CD4-positive, alpha-beta T cell treated with Interferon alpha-2 for 1 hour (primary cell): ENCODE data around the gene ATP6V1F.
A peak's percentile ranks its signal among the peaks of the same experiment; 100 is the strongest.
"Not testable (repeated sequence)": the region's sequence is repeated elsewhere in the genome, so short reads cannot be mapped to it uniquely, and the experiment has no call there.

Experiments used
- DNase-seq, 2 donors: peaks; one replicate each; pipeline ENCODE4 v3.0.0-alpha.2; 2020 to 2022

Gene ATP6V1F

DNA sequence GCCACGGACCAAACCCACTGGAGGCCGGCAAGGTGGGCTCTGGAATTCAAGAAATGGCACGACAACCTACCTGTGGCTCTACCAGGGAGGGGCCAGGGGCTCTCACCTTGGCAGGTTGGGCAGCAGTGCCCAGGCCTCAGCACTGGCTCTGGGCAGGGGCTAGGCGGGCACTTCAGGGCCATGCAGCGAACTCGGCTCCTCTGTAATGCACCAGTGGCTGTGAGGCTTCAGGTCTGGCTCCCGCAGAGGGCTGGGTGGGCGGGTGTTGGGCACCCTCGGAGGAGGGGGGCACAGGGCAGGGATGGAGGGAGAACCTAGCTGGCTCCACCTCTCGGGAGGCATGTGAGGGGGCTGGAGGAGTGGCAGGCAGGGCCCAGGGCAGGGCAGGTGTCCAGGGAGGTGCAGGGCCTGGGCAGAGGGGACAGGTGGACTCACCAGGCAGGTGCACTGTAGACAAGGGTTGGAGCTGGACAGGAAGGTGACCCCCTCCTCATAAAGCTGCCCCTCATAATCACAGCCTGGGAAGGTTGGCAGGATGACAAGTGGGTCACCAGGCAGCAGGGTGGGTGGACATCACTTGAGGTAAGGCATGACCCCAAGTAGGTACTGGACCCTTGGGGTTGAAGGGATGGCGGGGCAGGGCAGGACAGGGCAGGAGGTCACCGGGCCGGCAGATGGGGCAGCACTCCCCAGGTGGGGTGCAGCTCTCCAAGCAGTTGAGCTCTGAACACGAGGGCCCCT, 41.1 kb downstream of the ATP6V1F start:
- DNase-seq, result no peak

DNA sequence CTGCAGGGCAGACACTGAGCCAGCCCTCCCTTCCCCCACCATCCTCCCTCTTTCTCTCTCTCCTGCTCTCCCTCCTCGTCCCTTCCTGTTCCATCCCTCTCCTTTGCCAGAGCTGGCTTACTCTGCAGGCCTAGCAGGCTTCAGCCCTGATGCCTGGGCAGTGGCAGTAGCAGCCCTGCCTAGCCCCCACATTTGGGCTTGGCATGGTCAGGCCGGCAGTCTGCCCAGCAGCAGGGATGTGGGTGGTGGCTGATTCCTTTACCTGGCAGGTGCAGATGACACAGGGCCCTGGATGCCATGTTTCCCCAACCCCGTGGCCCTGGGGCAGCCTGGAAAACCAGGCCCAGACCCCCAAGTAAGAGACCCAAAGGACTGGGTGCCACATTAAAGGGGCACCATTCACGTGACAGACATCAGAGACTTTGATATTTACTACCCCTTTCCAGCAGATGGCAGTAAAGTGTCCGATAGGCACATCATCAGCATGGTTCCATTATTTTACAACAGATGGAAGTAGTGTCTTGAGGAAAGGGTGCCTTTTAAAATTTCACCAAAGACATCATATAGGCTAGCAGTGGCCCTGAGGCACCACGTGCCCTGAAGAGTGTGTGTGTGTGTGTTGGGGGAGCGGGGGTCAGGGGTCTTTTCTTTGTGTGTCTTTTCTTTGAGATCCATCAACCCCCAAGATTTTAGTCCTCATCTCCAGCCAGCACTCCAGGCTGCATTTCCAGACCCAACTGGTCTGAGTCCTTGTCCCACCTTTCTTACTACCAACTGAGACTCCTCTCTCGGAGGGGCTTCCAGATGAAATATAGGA, 41.9 kb downstream of the ATP6V1F start:
- DNase-seq, result peak; percentile 40 to 74

DNA sequence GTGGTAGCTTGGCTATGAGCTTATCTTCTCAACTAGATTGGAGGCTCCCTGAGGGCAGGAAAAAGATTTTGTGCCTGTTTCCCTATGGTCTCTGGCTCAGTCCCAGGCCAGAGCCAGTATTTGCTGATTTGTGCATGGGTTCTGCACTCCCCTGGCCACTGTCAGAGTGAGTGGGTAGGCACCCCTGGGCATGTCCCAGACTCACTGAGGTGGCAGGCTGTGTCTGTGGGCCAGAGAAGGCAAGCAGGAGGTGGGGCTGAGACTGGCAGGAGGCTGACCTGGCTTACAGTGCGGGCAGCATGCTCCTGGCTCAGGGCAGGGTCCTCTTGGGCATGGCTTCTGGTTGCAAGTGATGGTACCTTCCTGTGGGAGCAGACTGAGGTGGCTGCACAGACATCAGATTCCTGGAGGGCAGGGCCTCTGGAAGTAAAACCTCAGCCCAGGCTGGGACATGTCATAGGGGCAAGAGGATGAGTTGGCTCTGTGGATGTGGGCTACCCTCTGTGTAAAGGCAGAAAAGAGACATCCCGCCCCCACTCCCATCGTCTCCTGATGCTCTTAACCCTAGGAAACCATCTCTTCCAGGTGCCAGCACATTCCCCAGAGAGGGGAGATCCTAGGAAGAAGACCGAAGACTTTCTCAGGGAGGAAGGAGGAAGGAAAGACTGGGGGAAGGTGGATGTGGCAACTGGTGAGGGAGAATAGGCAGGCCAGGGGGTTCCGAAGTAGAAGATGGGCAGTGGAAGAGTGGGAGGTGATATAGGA, 43.5 kb downstream of the ATP6V1F start:
- DNase-seq, result no peak

DNA sequence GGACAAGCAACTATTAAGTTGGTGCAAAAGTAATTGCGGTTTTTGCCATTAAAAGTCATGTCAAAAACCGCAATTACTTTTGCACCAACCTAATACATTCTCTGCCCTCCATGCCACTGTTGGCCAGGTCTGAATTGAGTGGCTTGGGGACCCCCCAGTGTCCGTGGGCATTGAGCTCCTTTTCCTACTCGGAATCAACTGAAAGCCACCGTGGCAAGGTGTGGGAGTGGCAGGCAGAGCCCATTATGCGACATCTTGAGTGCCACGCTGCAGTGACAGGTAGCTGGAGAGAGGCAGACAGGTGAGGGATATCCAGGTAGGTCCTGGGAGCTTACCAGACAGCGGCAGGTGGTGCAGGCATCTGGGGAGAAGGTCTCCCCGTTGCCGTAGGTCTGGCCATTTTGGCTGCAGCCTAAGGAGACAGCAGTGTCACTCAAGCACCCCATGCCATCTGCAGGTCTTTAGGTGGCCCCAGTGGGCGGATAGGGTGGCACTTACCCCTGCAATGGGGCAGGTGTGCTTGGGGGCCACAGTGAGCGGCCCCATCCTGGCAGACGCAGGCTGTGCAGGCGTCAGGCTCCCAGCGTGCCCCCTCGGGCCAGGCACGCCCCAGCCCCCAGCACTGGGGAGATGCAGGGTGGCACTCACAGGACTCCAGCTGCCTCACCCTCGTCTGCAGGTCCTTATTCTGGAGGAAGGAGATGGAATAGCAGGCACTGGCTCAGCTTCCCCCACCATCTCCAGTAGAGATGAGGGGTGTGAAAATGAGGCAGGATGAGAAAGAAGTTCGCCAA, 44.3 kb downstream of the ATP6V1F start:
- no peak for DNase-seq

DNA sequence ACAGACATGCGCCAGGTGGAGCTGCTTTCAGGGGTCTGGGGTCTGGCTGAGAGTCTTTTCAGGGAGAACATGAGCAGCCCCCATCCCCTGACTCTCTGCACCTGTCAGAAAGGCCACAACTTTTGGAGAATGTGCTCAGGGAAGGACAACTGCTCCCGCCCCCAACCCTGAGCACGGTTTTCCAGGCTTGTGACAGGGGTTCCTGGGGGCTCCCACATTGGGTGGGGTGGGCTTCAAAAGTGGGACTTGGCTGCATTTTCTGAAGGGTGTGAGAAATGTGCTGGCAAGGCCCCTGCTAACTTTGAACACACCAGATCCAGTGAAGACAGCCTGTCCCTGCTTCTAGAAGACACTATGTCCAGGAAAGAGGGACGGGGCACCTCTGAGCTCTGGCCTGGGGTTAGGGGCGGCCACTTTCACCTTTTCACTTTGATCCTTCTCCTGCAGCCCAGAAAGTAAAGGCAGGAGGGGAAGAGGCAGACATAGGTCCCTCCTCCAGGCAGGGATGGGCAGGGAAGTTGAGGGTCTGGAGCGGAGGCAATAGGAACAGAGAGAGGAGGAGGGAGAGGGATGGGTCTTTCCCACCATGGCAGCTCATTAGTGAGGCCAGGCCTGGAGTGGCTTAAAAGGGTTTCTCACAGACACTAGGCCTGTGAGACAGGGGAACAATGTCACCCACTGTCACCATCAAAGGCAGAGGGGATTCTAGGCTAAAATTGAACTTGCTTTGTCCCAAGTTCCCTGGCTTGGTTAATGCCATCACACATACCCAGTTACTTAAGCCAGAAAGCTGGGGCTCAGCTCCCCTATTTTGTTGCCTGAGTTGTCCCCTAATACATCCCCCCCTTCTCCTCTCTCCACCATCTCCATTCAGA, 46.3 kb downstream of the ATP6V1F start:
- no peak for DNase-seq

DNA sequence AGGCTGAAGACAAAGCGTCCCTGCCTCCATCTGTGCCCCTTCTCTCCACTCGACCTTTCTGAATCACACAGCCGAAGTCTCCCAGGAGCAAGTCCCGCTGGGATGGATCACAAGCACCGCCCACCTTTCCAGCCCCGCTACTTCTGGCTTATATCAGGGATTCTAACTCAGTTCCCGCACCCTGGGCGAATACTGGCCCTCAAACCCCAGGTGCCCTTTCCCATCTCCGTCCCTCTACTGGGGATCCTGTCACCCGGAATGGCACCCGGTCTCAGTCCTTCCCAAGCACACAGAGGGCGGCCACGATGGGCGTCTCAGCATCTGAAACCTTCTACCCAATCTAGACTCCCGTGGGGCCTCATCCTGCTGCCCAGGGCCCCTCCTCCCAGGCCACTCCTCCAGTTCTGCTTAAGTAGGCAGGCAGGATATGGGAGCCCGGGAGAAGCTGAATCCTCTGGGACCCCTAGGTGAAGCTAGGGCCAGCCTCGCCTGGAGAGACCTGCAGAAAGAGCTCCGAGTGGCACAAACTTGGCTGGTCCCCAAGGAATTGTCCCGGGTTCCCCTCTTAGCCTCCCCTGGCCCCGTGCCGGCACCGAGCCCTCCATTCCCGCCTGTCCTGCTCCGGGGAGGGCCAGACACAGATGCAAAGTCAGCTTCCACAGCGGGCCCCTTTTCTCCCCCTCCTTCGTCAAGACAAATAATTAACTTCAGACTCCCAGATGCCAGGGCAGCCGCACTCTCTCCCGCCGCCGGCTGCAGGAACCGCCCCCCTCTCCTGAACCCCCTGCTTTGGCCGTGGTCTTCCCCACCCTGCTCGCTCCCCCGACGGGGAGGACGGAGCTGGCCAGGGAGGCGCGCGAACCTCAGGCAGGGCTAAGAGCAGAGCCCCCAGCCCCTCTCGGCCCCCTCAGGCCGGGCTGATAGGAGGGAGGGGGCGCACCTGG, 47.2 kb downstream of the ATP6V1F start:
- no peak for DNase-seq

DNA sequence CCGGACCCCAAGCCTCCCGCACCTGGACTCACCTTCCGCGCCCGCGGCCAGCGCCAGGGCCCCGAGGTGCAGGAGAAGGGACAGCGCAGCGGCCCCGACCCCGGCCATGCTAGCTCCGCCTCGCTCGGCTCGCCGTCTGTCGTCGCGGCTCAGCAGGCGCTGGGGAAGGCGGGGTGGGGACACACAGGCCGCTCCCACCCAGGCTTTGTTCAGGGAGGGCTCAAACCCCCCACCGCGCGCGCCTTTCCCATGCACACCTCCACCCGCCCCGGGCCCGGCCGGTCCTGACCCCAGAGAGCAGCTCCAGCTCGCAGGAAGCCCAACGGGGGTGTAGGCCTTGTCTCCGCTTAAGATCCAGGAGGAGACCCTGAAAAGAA, 47.9 kb downstream of the ATP6V1F start, which contains the start of gene KCP:
Gene KCP, minus strand, starts transcription at position 141 of the 377 bp plus-strand sequence. Its CDS starts 33 bp downstream, at position 108.
- no peak for DNase-seq

DNA sequence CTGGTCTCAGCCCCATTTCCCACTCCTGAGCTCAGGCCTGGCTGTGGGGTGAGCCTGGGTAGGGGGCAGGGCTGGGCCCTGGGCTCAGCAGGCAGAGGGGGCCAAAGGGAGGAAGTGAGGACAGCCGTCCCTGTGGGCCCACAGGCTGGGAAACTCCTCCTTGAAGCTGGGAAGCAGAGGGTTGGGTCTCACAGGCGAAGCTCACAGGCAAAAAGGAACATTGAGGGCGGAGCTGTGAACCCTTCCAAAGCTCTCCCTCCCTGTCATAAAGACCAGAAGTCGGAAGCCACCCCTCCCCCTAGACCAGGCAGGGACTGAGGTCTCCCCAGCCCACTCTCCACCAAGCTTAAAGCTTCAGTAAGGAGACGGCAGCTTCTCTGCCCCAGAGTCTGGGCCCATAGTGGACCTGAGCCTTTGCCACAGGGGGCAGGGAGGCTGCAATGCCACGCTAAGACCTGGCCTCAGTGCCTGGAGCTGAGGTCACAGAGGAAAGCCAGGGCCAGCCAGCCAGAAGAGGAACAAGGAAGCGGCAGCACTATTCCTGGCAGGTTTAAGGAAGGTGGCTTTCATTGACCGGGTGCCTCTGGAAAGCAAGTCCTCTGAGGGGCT, 48.9 kb downstream of the ATP6V1F start:
- DNase-seq, result no peak

DNA sequence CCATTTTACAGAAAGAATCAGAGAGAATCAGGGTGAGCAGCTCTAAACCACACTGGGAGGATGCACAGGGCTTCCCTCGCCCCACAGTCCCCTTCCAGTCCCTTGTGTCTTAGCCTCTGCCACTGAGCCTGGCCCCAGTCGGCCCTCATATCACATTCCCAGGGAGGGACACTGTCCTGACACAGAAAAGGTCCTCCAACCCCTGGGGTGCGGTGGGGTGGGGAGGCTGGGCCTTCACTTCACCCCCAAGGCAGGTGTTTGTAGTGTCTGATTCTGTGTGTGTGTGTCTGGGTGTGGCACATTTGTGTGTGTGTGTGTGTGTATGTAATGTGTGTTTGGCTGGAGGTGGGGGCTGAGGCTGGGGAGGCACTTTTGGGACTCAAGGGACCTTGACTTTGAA, 49.6 kb downstream of the ATP6V1F start:
- no peak for DNase-seq

DNA sequence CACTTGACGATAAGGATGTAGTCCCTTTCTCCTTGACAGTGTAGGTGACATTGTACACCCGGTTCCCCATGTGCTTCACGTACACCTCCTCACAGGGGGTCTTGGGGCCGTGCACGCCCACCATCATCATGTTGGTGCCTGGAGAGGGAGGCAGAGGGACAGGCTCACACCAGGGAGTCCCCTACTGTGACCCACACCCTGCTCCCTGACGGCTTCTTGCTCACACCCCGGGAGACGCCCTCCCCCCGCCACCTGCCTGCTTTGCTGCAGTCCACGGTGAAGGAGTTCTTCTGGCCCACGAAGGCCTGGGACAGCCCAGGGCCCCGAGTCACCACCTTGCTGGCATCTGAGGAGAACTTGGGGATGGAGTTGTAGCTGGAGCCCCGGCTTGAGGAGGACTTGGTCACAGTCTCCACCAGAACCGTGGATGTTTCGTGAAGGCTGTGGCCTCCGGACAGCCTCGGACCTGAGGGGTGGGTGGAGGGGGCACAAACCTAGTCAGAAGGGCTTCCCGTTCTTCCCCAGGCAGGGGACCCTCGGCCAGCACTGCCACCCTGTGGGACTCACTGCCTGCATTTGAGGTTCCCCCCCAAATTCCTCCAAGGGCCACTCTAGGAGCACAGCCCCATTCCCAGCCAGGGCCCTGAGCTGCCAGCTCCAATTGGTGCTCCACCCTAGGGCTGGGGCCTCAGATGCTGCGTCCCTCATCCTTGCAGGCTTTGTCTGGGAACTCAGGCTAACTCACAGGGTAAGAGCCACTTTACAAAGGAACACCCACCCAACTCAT, 50.2 kb downstream of the ATP6V1F start:
- not testable (repeated sequence) for DNase-seq

DNA sequence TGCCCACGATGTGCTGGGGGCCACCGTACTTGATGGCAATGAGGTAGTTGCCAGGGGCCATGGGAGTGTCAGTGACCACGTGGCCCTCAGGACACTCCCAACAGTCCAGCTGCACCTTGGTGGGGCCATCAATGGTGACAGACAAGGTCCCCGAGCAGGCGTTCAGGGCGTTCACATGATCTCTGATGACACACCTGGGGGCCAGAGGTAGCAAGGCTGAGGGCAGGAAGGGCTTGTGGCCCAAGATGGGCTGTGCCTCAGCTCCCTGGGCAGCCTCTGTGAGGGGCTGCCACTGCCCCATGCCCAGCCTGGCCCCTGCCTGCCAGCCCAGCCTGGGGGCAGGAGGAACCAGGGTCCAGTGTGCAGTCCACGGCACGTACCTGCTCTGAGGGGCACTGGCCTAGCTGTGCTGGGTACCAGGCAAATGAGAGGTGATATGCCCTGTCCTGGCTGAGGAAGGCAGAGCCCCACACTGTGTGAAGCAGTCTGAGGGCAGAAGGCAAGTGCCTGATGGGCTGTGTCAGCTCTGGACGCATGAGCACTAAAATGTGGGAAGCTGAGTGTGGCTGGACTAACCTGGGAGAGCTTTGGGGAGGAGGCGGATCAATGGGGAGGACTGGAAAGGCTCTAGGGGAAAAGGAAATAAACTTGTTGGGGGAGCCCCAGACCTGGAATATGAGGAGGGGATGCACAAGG, 51.4 kb downstream of the ATP6V1F start:
- no peak for DNase-seq

DNA sequence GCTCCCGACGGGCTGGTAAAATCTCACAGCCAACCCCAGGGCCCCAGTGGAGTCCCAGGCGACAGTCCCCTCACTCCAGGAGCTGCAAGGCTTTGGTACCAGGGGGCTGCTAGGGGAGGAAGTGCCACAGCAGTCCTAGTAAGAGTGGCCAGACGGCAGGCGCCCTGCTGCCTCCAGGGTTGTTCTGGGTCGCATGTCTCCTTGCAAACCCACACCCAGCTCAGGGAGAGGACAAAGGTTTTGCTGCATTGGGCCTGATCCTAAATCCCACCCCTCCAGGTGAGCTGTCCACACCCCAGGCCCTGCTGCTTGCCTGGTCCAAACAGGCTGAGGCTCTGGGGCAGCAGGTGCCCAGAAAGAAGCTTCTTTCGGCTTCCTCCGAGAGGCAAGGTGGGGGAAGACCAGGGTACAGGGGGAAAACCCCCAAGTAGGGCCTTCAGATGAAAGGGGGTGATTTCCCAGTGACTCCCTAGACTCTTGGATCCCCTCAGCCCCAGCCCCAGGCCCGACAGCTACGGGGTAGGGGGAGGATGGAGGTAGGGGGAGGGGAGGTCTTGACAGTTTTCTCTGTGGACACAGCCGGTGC, 52.0 kb downstream of the ATP6V1F start:
- DNase-seq, result peak in 1 of 2 donors; percentile 12

DNA sequence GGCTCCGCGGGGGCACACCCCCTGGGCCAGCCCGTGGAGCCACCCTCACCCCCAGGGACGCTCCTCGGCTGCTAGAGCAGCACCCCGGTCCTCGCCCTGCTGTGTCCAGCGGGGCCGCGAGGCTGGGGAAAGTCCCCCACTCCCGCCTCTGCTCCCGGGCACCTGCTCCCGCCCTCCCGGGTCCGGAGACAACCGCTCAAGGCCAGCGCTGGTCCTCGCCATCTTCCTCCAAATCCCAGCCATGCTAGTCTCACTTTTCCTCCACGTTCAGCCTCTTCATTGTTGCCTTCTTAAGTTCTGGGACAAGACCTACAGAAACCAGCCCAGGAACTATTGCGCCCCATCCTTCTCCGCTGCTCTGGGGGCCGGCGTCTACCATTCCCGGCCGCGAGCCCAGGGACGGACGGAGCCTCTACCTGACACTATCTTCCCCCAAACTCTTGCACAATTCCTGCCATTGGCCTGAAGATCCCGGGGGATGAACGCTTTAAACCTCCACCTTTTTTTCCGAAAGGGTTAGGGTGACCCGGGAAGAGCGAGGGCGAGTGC, 52.7 kb downstream of the ATP6V1F start:
- no peak for DNase-seq
